K562 (cell line): Measurements from ENCODE around the gene ZNF665. TPM values are rescaled to one million over a fixed set of nuclear protein-coding genes. Genes with fewer than 3 reads are reported as not detected.

Source experiments
- CSDE1 ChIP-seq, 2 experiments: fragments of 450-650 bp; IDR thresholded peaks; 2 replicates each; pipeline ENCODE4 v1.6.1; 2016; ENCODE audit warnings: mild to moderate bottlenecking in 1 of 2
- GABPA ChIP-seq: fragments of 200-800 bp; sonication (Bioruptor generic); conservative IDR thresholded peaks from 2 replicates; pipeline ENCODE4 v1.6.1; 2016; ENCODE audit warnings: low read depth, missing genetic modification characterization, missing compliant biosample characterization
- IFI16 ChIP-seq: fragments of 250-450 bp; sonication (Bioruptor Pico); IDR thresholded peaks from 2 replicates; pipeline ENCODE4 v2.1.2; 2022; ENCODE audit warnings: mild to moderate bottlenecking, inconsistent platforms
- NBN ChIP-seq: fragments of 450-650 bp; IDR thresholded peaks from 2 replicates; pipeline ENCODE4 v1.6.1; 2016; ENCODE audit warnings: low read depth, mild to moderate bottlenecking
- PHF8 ChIP-seq: fragments of 200-600 bp; sonication (generic); IDR thresholded peaks from 2 replicates; pipeline ENCODE4 v1.6.1; 2012; ENCODE audit warnings: mixed run types, mild to moderate bottlenecking, inconsistent platforms, low read length, moderate library complexity, borderline replicate concordance
- PRMT5 ChIP-seq: sonication (generic); formaldehyde crosslinking; IDR thresholded peaks from 2 replicates; pipeline ENCODE4 v1.5.0; 2020; ENCODE audit warnings: missing genetic modification reagents
- PTTG1 ChIP-seq: fragments of 450-650 bp; IDR thresholded peaks from 2 replicates; pipeline ENCODE4 v1.6.1; 2016; ENCODE audit warnings: low read depth, mild to moderate bottlenecking, missing genetic modification characterization, missing compliant biosample characterization
- RAD51 ChIP-seq: fragments of 450-650 bp; IDR thresholded peaks from 2 replicates; pipeline ENCODE4 v1.7.1; 2016; ENCODE audit warnings: low read depth, mild to moderate bottlenecking, borderline replicate concordance
- TAF9B ChIP-seq: fragments of 450-650 bp; IDR thresholded peaks from 2 replicates; pipeline ENCODE4 v1.6.1; 2018; ENCODE audit warnings: mild to moderate bottlenecking; ENCODE audit not compliant: partially characterized antibody
- ZNF174 ChIP-seq: fragments of 250-450 bp; sonication (Bioruptor Pico); IDR thresholded peaks from 2 replicates; pipeline ENCODE4 v1.4.0; 2020; ENCODE audit warnings: mild to moderate bottlenecking
- ZNF175 ChIP-seq: fragments of 200-800 bp; sonication (Bioruptor generic); IDR thresholded peaks from 2 replicates; pipeline ENCODE4 v1.6.1; 2016; ENCODE audit warnings: low read depth, mild to moderate bottlenecking, missing genetic modification characterization, missing compliant biosample characterization
- ZNF699 ChIP-seq: fragments of 250-450 bp; sonication (Bioruptor Pico); IDR thresholded peaks from 2 replicates; pipeline ENCODE4 v1.8.0; 2021; ENCODE audit warnings: mild to moderate bottlenecking, moderate library complexity; ENCODE audit not compliant: insufficient replicate concordance
- polyA plus RNA-seq, 8 experiments: library from polyadenylated mRNA; depleted of rRNA in 4 of 8; stranded (reverse) in 5 of 8; unstranded in 3 of 8; fragments of >200 nt; fragmentation: Nextera tagmentation in 2 of 8; fragmentation: Illumina TruSeq in 1 of 8; extraction: Ambion mirVana in 2 of 8; extraction: Trizol in 1 of 8; gene quantifications; 2 replicates each; pipeline versions ENCODE4 v1.2.1 to v1.2.3, GENCODE V29; 2011 to 2014; ENCODE audit warnings: inconsistent platforms in 1 of 8, missing spikeins in 1 of 8
- total RNA-seq, 7 experiments: library from RNA; depleted of rRNA in 6 of 7; stranded (reverse); fragments of >200 nt in 6 of 7; fragmentation: Illumina TruSeq in 2 of 7; extraction: Trizol in 2 of 7; gene quantifications; 2 replicates each; pipeline versions ENCODE4 v1.2.1 to v1.2.3, GENCODE V29; 2011 to 2021; ENCODE audit warnings: low replicate concordance in 1 of 7
- TF ChIP-seq, protein P1 (sequence below): fragments of 250-450 bp; sonication (Bioruptor Pico); IDR thresholded peaks from 2 replicates; pipeline ENCODE4 v1.8.0; 2022; ENCODE audit warnings: inconsistent platforms
- TF ChIP-seq, protein P2 (sequence below): sonication (generic); formaldehyde crosslinking; IDR thresholded peaks from 2 replicates; pipeline ENCODE4 v1.8.0; 2022; ENCODE audit warnings: mild to moderate bottlenecking, missing genetic modification reagents
- TF ChIP-seq, protein P3 (sequence below): fragments of 250-450 bp; sonication (Bioruptor Pico); IDR thresholded peaks from 2 replicates; pipeline ENCODE4 v1.9.0; 2021; ENCODE audit warnings: mild to moderate bottlenecking, inconsistent platforms
- TF ChIP-seq, protein P4 (sequence below): fragments of 450-650 bp; IDR thresholded peaks from 2 replicates; pipeline ENCODE4 v1.6.1; 2018; ENCODE audit warnings: mild to moderate bottlenecking, low read depth; ENCODE audit not compliant: partially characterized antibody
- TF ChIP-seq, protein P5 (sequence below): fragments of 450-650 bp; conservative IDR thresholded peaks from 2 replicates; pipeline ENCODE4 v1.6.1; 2016; ENCODE audit warnings: missing genetic modification characterization, low read depth, mild to moderate bottlenecking, control low read depth, missing compliant biosample characterization

The ZNF665 gene
- total and polyA plus RNA-seq, 9 of the 15 experiments (the other 6 are each of a cell fraction or from before 2014, with no cell fraction given): 1.9 to 7.6 (median 2.8) TPM

DNA sequence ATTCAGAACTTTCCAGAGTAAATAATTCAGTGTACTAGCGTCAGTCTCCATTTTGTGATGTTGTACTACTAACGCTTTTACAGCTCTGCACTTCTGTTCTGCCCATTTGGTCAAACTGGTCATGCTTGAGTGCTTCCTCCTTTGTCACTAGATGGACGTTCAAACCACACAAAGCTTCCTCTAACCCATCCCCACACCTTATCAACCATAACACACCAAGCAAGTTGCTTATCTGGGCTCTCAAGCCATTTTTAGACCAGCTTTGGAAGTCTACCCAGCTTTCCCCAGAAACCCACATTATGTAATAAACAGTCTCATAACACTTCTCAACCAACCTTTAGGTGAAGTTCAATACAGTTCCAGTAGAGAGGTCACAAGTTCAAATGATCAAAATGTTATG is 32.0 kb downstream of the ZNF665 start (continued):
- TF ChIP-seq, protein P1, sequence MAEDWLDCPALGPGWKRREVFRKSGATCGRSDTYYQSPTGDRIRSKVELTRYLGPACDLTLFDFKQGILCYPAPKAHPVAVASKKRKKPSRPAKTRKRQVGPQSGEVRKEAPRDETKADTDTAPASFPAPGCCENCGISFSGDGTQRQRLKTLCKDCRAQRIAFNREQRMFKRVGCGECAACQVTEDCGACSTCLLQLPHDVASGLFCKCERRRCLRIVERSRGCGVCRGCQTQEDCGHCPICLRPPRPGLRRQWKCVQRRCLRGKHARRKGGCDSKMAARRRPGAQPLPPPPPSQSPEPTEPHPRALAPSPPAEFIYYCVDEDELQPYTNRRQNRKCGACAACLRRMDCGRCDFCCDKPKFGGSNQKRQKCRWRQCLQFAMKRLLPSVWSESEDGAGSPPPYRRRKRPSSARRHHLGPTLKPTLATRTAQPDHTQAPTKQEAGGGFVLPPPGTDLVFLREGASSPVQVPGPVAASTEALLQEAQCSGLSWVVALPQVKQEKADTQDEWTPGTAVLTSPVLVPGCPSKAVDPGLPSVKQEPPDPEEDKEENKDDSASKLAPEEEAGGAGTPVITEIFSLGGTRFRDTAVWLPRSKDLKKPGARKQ (CRISPR knock-in tag): no peak
- TF ChIP-seq, protein P2, sequence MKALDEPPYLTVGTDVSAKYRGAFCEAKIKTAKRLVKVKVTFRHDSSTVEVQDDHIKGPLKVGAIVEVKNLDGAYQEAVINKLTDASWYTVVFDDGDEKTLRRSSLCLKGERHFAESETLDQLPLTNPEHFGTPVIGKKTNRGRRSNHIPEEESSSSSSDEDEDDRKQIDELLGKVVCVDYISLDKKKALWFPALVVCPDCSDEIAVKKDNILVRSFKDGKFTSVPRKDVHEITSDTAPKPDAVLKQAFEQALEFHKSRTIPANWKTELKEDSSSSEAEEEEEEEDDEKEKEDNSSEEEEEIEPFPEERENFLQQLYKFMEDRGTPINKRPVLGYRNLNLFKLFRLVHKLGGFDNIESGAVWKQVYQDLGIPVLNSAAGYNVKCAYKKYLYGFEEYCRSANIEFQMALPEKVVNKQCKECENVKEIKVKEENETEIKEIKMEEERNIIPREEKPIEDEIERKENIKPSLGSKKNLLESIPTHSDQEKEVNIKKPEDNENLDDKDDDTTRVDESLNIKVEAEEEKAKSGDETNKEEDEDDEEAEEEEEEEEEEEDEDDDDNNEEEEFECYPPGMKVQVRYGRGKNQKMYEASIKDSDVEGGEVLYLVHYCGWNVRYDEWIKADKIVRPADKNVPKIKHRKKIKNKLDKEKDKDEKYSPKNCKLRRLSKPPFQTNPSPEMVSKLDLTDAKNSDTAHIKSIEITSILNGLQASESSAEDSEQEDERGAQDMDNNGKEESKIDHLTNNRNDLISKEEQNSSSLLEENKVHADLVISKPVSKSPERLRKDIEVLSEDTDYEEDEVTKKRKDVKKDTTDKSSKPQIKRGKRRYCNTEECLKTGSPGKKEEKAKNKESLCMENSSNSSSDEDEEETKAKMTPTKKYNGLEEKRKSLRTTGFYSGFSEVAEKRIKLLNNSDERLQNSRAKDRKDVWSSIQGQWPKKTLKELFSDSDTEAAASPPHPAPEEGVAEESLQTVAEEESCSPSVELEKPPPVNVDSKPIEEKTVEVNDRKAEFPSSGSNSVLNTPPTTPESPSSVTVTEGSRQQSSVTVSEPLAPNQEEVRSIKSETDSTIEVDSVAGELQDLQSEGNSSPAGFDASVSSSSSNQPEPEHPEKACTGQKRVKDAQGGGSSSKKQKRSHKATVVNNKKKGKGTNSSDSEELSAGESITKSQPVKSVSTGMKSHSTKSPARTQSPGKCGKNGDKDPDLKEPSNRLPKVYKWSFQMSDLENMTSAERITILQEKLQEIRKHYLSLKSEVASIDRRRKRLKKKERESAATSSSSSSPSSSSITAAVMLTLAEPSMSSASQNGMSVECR (CRISPR knock-in tag): no peak
- peak; percentile 58; the same call in 1 of the 2 replicates for TF ChIP-seq ZNF175
- TF ChIP-seq ZNF699: no peak
- TF ChIP-seq NBN: peak; percentile 95
- TF ChIP-seq TAF9B: peak; percentile 48
- peak; percentile 29; the same call in 1 of the 2 replicates for TF ChIP-seq RAD51
- TF ChIP-seq, protein P3, sequence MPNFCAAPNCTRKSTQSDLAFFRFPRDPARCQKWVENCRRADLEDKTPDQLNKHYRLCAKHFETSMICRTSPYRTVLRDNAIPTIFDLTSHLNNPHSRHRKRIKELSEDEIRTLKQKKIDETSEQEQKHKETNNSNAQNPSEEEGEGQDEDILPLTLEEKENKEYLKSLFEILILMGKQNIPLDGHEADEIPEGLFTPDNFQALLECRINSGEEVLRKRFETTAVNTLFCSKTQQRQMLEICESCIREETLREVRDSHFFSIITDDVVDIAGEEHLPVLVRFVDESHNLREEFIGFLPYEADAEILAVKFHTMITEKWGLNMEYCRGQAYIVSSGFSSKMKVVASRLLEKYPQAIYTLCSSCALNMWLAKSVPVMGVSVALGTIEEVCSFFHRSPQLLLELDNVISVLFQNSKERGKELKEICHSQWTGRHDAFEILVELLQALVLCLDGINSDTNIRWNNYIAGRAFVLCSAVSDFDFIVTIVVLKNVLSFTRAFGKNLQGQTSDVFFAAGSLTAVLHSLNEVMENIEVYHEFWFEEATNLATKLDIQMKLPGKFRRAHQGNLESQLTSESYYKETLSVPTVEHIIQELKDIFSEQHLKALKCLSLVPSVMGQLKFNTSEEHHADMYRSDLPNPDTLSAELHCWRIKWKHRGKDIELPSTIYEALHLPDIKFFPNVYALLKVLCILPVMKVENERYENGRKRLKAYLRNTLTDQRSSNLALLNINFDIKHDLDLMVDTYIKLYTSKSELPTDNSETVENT (CRISPR knock-in tag): no peak
- TF ChIP-seq PHF8: no peak
- TF ChIP-seq GABPA (tag): no peak
- no peak for TF ChIP-seq IFI16
- TF ChIP-seq PRMT5: no peak
- TF ChIP-seq CSDE1 (IDR thresholded peaks at IDR 0.05): no peak
- TF ChIP-seq, protein P4, sequence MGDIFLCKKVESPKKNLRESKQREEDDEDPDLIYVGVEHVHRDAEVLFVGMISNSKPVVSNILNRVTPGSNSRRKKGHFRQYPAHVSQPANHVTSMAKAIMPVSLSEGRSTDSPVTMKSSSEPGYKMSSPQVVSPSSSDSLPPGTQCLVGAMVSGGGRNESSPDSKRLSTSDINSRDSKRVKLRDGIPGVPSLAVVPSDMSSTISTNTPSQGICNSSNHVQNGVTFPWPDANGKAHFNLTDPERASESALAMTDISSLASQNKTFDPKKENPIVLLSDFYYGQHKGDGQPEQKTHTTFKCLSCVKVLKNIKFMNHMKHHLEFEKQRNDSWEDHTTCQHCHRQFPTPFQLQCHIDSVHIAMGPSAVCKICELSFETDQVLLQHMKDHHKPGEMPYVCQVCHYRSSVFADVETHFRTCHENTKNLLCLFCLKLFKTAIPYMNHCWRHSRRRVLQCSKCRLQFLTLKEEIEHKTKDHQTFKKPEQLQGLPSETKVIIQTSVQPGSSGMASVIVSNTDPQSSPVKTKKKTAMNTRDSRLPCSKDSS: no peak
- TF ChIP-seq, protein P5, sequence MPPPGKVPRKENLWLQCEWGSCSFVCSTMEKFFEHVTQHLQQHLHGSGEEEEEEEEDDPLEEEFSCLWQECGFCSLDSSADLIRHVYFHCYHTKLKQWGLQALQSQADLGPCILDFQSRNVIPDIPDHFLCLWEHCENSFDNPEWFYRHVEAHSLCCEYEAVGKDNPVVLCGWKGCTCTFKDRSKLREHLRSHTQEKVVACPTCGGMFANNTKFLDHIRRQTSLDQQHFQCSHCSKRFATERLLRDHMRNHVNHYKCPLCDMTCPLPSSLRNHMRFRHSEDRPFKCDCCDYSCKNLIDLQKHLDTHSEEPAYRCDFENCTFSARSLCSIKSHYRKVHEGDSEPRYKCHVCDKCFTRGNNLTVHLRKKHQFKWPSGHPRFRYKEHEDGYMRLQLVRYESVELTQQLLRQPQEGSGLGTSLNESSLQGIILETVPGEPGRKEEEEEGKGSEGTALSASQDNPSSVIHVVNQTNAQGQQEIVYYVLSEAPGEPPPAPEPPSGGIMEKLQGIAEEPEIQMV: no peak
- no peak for TF ChIP-seq PTTG1 (tag)
- TF ChIP-seq ZNF174 (CRISPR knock-in tag): no peak
